Pulmonary artery endothelial cell (primary cell): Measurements from ENCODE around the gene C14orf93. TPM values are rescaled to one million over a fixed set of nuclear protein-coding genes. Genes with fewer than 3 reads are reported as not detected.
"Not testable (repeated sequence)": the region's sequence is repeated elsewhere in the genome, so short reads cannot be mapped to it uniquely, and the experiment has no call there.

Experiments used
- DNase-seq: peaks from one replicate; pipeline ENCODE4 v3.0.0-alpha.2; 2011; ENCODE audit warnings: low read depth, low spot score
- total RNA-seq: library from RNA; depleted of rRNA; stranded (reverse); fragments of >200 nt; gene quantifications from 2 replicates; pipeline ENCODE4 v1.2.3, GENCODE V29; 2014

C14orf93 gene
- total RNA-seq, 1 donor from 2014 or later: 7.5 TPM

- no peak for DNase-seq
These were observed 33.1 kb downstream of the C14orf93 start for GRCh38 chr14:22976620-22977433.

GRCh38 chr14:22974530-22975313 is 35.2 kb downstream of the C14orf93 start:
- no peak for DNase-seq

- DNase-seq: no peak
These were observed 36.5 kb downstream of the C14orf93 start for GRCh38 chr14:22973217-22974032.

GRCh38 chr14:22972313-22972930 is 37.5 kb downstream of the C14orf93 start:
- DNase-seq: no peak

- DNase-seq: no peak
These were observed 38.8 kb downstream of the C14orf93 start for GRCh38 chr14:22971152-22971551.

GRCh38 chr14:22966783-22967269 is 43.1 kb downstream of the C14orf93 start:
- no peak for DNase-seq

- not testable (repeated sequence) for DNase-seq
These were observed 43.8 kb downstream of the C14orf93 start for GRCh38 chr14:22965916-22966782.

- no peak for DNase-seq
These were observed 47.8 kb downstream of the C14orf93 start for GRCh38 chr14:22962061-22962676.

GRCh38 chr14:22955702-22956569 is 54.0 kb downstream of the C14orf93 start:
- DNase-seq: no peak

GRCh38 chr14:22952418-22952817 is 57.5 kb downstream of the C14orf93 start:
- no peak for DNase-seq

- DNase-seq: not testable (repeated sequence)
These were observed 58.1 kb downstream of the C14orf93 start for GRCh38 chr14:22951795-22952194.

GRCh38 chr14:22945642-22946041 is 64.3 kb downstream of the C14orf93 start:
- no peak for DNase-seq

GRCh38 chr14:22939684-22940083 is 70.3 kb downstream of the C14orf93 start:
- DNase-seq: no peak

Other genes with a start within 250 kb of the C14orf93 start
- gene OXA1L, start 243.5 kb downstream of the C14orf93 start, total RNA-seq: 94.2 and 118 TPM in 2 replicates
- gene SLC7A7, start 194.7 kb downstream of the C14orf93 start, total RNA-seq: 9.3 and 18.6 TPM in 2 replicates
- 55.0 and 71.7 TPM in 2 replicates for gene MRPL52, start 180.3 kb downstream of the C14orf93 start, total RNA-seq
- 237 and 295 TPM in 2 replicates for gene MMP14, start 173.6 kb downstream of the C14orf93 start, total RNA-seq
- gene LRP10, start 138.4 kb downstream of the C14orf93 start, total RNA-seq: 59.9 and 67.8 TPM in 2 replicates
- gene REM2, start 126.9 kb downstream of the C14orf93 start, total RNA-seq: under 0.01 TPM in 1 of 2 replicates, not detected in the other
- 59.9 and 75.2 TPM in 2 replicates for gene RBM23, start 91.0 kb downstream of the C14orf93 start, total RNA-seq
- gene PRMT5, start 80.8 kb downstream of the C14orf93 start, total RNA-seq: 67.0 and 67.7 TPM in 2 replicates
- gene HAUS4, start 53.1 kb downstream of the C14orf93 start, total RNA-seq: 57.4 and 58.2 TPM in 2 replicates
- gene AJUBA, start 27.6 kb downstream of the C14orf93 start, total RNA-seq: 66.8 and 72.2 TPM in 2 replicates
- gene PSMB5, start 24.8 kb upstream of the C14orf93 start, total RNA-seq: 302 and 331 TPM in 2 replicates
- not detected in 2 replicates for gene PSMB11, start 32.1 kb upstream of the C14orf93 start, total RNA-seq
- 6.3 and 13.9 TPM in 2 replicates for gene CDH24, start 47.4 kb upstream of the C14orf93 start, total RNA-seq
- gene ACIN1, start 85.0 kb upstream of the C14orf93 start, total RNA-seq: 62.8 and 98.6 TPM in 2 replicates
- 48.5 and 52.5 TPM in 2 replicates for gene C14orf119, start 85.4 kb upstream of the C14orf93 start, total RNA-seq
- not detected in 2 replicates for gene CIROP, start 94.8 kb upstream of the C14orf93 start, total RNA-seq
- not detected in 2 replicates for gene CEBPE, start 109.1 kb upstream of the C14orf93 start, total RNA-seq
- gene SLC7A8, start 173.5 kb upstream of the C14orf93 start, total RNA-seq: 0.46 and 0.78 TPM in 2 replicates
- not detected in 2 replicates for gene RNF212B, start 227.8 kb upstream of the C14orf93 start, total RNA-seq